Spleen (tissue), 7 donors: Measurements from ENCODE around the gene OR6B3.

Experiments
- CTCF ChIP-seq, 11 experiments: fragments of 200-600 bp in 7 of 11; fragments of 450-650 bp in 4 of 11; sonication (generic) in 4 of 11; IDR thresholded peaks in 8 of 11; conservative IDR thresholded peaks in 3 of 11; 1 replicate in 7 of 11; 2 replicates in 4 of 11; pipeline versions ENCODE4 v1.4.0 to v1.8.0; 2016 to 2021; ENCODE audit warnings: antibody characterized with exemption in 11 of 11, inconsistent platforms in 4 of 11, mild to moderate bottlenecking in 1 of 11
- POLR2A ChIP-seq, 3 donors: fragments of 450-650 bp; IDR thresholded peaks; one replicate each; pipeline ENCODE4 v1.5.1; 2017; ENCODE audit warnings: antibody characterized with exemption in 3 of 3, mild to moderate bottlenecking in 1 of 3
- donor health status: DM: no; HTN: no; CAD: no; lungs with moderate emphysema.
- donor health status: DM: no; HTN: no; CAD: no.
- donor health status: DM: no; HTN: no; CAD: no.

- TF ChIP-seq CTCF (IDR thresholded peaks at IDR 0.05 in 8 of 11, conservative IDR thresholded peaks at IDR 0.05 in 3 of 11) (no peak), POLR2A (IDR thresholded peaks at IDR 0.05) (no peak)
Observed at GRCh38 chr2:240000671-240001070, 52.6 kb downstream of the OR6B3 start.
